RWPE2 (cell line): Measurements from ENCODE around the gene IFNW1.
"Not testable (repeated sequence)": the region's sequence is repeated elsewhere in the genome, so short reads cannot be mapped to it uniquely, and the experiment has no call there.

Source experiments
- ATAC-seq: fragments of 200-7000 bp; cut with Tn5 transposase; 3 replicates; pipeline ENCODE4 v1.9.1; 2021; ENCODE audit warnings: low read depth
- DNase-seq: peaks from one replicate; pipeline ENCODE4 v3.0.0-alpha.2; 2020; ENCODE audit warnings: low spot score
- H3K27ac ChIP-seq: fragments of 450-650 bp; 2 replicates; pipeline ENCODE4 v1.5.1; 2017; ENCODE audit warnings: mild to moderate bottlenecking; ENCODE audit not compliant: poor library complexity, severe bottlenecking
- H3K27me3 ChIP-seq: fragments of 250-450 bp; sonication (Bioruptor Pico); 2 replicates; pipeline ENCODE4 v1.5.1; 2021; ENCODE audit warnings: mild to moderate bottlenecking, moderate library complexity; ENCODE audit not compliant: insufficient read depth, poor library complexity, severe bottlenecking
- H3K36me3 ChIP-seq: fragments of 250-450 bp; sonication (Bioruptor Pico); 2 replicates; pipeline ENCODE4 v1.5.1; 2020; ENCODE audit warnings: low read depth, mild to moderate bottlenecking, moderate library complexity
- H3K4me1 ChIP-seq: fragments of 250-450 bp; sonication (Bioruptor Pico); 2 replicates; pipeline ENCODE4 v1.5.1; 2021; ENCODE audit warnings: mild to moderate bottlenecking, moderate library complexity; ENCODE audit not compliant: insufficient read depth, poor library complexity, severe bottlenecking
- H3K4me3 ChIP-seq: fragments of 250-450 bp; sonication (Bioruptor Pico); 2 replicates; pipeline ENCODE4 v1.5.1; 2021; ENCODE audit warnings: mild to moderate bottlenecking, moderate library complexity; ENCODE audit not compliant: severe bottlenecking
- H3K9me3 ChIP-seq: fragments of 250-450 bp; sonication (Bioruptor Pico); 2 replicates; pipeline ENCODE4 v1.5.1; 2021; ENCODE audit warnings: mild to moderate bottlenecking, moderate library complexity; ENCODE audit not compliant: severe bottlenecking
- TF ChIP-seq, protein P1 (sequence below): fragments of 450-650 bp; IDR thresholded peaks from one replicate; pipeline ENCODE4 v1.5.1; 2017; ENCODE audit warnings: mild to moderate bottlenecking, moderate library complexity; ENCODE audit not compliant: poor library complexity, severe bottlenecking

IFNW1 gene

DNA sequence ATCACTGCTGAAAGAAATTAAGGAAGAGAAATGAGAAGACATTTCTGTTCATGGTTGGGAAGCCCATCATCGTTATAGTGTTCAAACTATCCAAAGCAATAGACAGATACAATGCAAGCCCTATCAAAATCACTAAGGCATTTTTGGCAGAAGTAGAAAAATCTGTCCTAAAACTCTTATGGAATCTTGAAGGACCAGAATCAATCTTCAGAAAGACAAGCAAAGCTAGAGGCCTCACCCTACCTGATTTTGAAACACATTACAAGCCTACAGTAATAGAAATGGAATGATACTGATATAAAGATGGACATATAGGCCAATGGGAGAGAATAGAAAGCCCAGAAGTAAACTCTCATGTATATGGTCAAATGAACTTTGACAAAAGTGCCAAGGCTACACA is 29.7 kb upstream of the IFNW1 start:
- ATAC-seq (no peak), DNase-seq (no peak)
- Histone ChIP-seq H3K36me3 (no peaks in the 10 kb centered on the region), H3K27ac (no peak overlapping the region), H3K4me1 (no peaks in the 10 kb centered on the region), H3K4me3 (no peak overlapping the region), H3K9me3 (no peaks in the 10 kb centered on the region), H3K27me3 (peaks cover 25% of the 10 kb centered on the region)
- TF ChIP-seq, protein P1, sequence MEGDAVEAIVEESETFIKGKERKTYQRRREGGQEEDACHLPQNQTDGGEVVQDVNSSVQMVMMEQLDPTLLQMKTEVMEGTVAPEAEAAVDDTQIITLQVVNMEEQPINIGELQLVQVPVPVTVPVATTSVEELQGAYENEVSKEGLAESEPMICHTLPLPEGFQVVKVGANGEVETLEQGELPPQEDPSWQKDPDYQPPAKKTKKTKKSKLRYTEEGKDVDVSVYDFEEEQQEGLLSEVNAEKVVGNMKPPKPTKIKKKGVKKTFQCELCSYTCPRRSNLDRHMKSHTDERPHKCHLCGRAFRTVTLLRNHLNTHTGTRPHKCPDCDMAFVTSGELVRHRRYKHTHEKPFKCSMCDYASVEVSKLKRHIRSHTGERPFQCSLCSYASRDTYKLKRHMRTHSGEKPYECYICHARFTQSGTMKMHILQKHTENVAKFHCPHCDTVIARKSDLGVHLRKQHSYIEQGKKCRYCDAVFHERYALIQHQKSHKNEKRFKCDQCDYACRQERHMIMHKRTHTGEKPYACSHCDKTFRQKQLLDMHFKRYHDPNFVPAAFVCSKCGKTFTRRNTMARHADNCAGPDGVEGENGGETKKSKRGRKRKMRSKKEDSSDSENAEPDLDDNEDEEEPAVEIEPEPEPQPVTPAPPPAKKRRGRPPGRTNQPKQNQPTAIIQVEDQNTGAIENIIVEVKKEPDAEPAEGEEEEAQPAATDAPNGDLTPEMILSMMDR = no peak

DNA sequence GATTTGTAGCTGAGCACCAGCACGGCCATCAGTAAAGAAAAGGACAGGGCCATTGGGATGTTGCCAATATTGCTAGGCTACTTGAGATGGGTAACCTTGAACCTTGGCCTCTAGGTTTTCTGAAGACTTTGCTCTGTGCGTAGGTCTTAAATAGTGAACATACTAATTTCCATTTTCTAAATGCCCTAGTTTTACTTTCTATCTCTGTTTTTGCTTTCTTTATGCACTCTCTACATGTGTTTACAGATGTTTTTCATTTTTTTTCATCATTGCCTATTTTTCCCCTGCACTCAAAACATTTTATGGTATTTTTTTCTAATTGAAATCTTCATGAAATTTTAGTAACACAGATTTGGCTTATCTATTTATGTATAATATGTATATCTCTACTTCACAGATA is 24.9 kb upstream of the IFNW1 start, which contains the start of gene IFNA21:
Gene IFNA21 (minus strand): TSS at position 101 of the 400 bp plus-strand sequence. CDS start 48 bp downstream, at position 53.
- ATAC-seq, H3K36me3 ChIP-seq, H3K27ac ChIP-seq, H3K4me1 ChIP-seq, H3K4me3 ChIP-seq, H3K9me3 ChIP-seq, DNase-seq: not testable (repeated sequence)
- H3K27me3 ChIP-seq = peaks cover 18% of the 10 kb centered on the region

DNA sequence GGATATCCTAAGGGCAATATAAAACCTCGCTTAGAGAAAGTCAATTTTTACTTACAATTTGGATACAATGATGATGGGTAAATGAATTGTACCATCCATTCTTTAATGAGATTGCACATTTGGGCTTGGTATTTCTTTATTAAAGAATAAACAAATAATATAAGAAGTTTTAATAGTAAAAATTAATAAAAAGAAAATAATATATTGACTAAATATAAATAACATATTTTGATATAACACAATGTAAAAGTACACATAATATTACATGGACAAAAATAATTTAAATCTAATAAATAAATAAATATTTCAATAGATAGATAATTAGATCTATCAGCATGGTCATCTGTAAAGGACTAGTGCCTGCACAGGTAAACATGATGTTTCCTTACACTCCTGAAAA is 23.9 kb upstream of the IFNW1 start:
- no peak overlapping the region for H3K4me3 ChIP-seq
- no peaks in the 10 kb centered on the region for H3K36me3 ChIP-seq
- peaks cover 13% of the 10 kb centered on the region for H3K27me3 ChIP-seq
- no peak for DNase-seq
- no peak for ATAC-seq
- no peak overlapping the region for H3K27ac ChIP-seq
- TF ChIP-seq, protein P1 = no peak
- no peaks in the 10 kb centered on the region for H3K9me3 ChIP-seq
- no peaks in the 10 kb centered on the region for H3K4me1 ChIP-seq

DNA sequence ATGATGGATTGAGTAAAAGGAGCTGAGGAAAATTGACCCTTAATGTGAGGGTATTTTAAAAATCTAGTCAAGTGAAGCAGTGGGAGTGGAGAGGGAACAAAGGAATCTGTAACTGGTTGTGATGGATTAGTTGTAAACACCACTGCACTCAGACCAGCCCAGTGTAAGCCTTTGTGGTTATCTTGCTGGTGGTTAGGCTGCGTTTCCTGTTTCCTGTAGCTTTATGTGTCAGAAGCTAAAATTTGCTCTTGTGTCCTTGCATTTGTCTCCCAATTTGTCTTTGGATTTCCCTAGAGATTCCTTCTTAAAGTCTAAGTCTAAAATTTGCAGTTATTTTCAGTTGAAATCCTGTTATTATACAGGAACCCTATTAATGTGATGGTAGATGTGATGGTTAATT is 18.5 kb upstream of the IFNW1 start:
- ATAC-seq (no peak), DNase-seq (no peak)
- no peaks in the 10 kb centered on the region for H3K4me1 ChIP-seq
- no peak overlapping the region for H3K27ac ChIP-seq
- no peaks in the 10 kb centered on the region; the same call in 1 of the 2 replicates for H3K36me3 ChIP-seq
- TF ChIP-seq, protein P1 = no peak
- H3K9me3 ChIP-seq = no peaks in the 10 kb centered on the region
- peaks cover 9% of the 10 kb centered on the region for H3K27me3 ChIP-seq
- no peak overlapping the region for H3K4me3 ChIP-seq

DNA sequence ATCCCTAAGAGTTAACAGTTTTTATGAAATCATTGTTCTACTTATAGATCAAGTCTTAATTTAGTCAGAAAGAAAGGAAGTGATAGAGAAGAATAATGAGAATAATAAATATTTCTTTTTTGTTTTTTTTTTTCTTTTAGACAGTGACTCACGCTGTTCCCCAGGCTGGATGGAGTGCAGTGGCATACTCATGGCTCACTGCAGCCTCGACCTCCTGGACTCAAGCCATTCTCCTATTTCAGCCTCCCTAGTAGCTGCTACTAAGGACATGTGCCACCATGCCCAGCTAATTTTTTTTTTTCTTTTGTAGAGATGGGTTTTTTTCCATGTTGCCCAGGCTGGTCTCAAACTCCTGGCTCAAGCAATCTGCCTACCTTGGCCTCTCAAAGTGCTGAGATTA is 13.9 kb upstream of the IFNW1 start:
- Histone ChIP-seq H3K4me3 (no peak overlapping the region), H3K27me3 (peaks cover 9% of the 10 kb centered on the region), H3K36me3 (no peaks in the 10 kb centered on the region; the same call in 1 of the 2 replicates), H3K27ac (no peak overlapping the region), H3K4me1 (peaks cover 6% of the 10 kb centered on the region), H3K9me3 (no peaks in the 10 kb centered on the region)
- TF ChIP-seq, protein P1 = no peak
- ATAC-seq = no peak
- no peak for DNase-seq
